ENCODE measurements around the gene ARRB2. TPM values are rescaled to one million over a fixed set of nuclear protein-coding genes. Genes with fewer than 3 reads are reported as not detected.
"Not testable (repeated sequence)": the region's sequence is repeated elsewhere in the genome, so short reads cannot be mapped to it uniquely, and the experiment has no call there.

Gene ARRB2
- polyA plus RNA-seq, 2 of the 4 experiments (the other 2 are of a cell fraction) = 61.0 to 73.1 TPM

DNA sequence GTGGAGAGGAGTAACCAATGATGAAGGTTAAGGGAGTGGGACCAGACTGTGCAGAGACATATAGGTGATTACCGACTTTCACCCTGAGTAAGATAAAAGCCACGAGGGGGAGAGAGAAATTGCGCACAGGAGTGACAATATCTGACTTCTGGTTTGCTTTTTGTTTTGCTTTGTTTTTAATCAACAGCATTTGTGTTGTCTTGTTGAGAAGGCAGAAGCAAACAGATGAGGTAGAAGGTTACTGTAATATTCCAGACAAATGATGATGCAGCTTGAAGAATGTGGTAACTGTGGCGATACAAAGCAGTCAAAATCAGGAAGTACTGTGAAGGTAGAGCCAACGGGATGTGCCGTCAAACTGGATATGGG is 14.0 kb upstream of the ARRB2 start:
- Histone ChIP-seq H3K4me3 (no peak overlapping the region), H3K4me2 (no peak overlapping the region), H3K4me1 (peaks cover 15% of the 10 kb centered on the region), H3K9me3 (no peaks in the 10 kb centered on the region), H3K27ac (no peak overlapping the region)
- DNase-seq (ENCODE audit: low read depth in 1 of 2, low spot score in 1 of 2) (no peak), FAIRE-seq (no peak), ATAC-seq (no peak)
- ChIA-PET POLR2A (no interaction called here), CTCF (interaction anchor here (1.1 to 1.5 kb wide), 2 partner anchors 14 to 193 kb away, joined by 3 read pairs; no protein-coding TSS in a partner anchor)
- 89% methylated on average over 6 of the region's 6 CpGs for WGBS (ENCODE audit: missing lambda C conversion rate)
- TF ChIP-seq FOSL2 (IDR thresholded peaks at IDR 0.05) = no peak
- TF ChIP-seq FOSL2 (CRISPR knock-in tag; IDR thresholded peaks at IDR 0.05) = no peak
- TF ChIP-seq, protein P1, sequence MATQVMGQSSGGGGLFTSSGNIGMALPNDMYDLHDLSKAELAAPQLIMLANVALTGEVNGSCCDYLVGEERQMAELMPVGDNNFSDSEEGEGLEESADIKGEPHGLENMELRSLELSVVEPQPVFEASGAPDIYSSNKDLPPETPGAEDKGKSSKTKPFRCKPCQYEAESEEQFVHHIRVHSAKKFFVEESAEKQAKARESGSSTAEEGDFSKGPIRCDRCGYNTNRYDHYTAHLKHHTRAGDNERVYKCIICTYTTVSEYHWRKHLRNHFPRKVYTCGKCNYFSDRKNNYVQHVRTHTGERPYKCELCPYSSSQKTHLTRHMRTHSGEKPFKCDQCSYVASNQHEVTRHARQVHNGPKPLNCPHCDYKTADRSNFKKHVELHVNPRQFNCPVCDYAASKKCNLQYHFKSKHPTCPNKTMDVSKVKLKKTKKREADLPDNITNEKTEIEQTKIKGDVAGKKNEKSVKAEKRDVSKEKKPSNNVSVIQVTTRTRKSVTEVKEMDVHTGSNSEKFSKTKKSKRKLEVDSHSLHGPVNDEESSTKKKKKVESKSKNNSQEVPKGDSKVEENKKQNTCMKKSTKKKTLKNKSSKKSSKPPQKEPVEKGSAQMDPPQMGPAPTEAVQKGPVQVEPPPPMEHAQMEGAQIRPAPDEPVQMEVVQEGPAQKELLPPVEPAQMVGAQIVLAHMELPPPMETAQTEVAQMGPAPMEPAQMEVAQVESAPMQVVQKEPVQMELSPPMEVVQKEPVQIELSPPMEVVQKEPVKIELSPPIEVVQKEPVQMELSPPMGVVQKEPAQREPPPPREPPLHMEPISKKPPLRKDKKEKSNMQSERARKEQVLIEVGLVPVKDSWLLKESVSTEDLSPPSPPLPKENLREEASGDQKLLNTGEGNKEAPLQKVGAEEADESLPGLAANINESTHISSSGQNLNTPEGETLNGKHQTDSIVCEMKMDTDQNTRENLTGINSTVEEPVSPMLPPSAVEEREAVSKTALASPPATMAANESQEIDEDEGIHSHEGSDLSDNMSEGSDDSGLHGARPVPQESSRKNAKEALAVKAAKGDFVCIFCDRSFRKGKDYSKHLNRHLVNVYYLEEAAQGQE (IDR thresholded peaks at IDR 0.05) = no peak
- TF ChIP-seq GATA3 (IDR thresholded peaks at IDR 0.05; ENCODE audit: borderline replicate concordance) = no peak
- no peak for TF ChIP-seq FOSB (CRISPR knock-in tag; IDR thresholded peaks at IDR 0.05)
- no peak for TF ChIP-seq NFE2L2 (conservative IDR thresholded peaks at IDR 0.05; ENCODE audit: low read length)

DNA sequence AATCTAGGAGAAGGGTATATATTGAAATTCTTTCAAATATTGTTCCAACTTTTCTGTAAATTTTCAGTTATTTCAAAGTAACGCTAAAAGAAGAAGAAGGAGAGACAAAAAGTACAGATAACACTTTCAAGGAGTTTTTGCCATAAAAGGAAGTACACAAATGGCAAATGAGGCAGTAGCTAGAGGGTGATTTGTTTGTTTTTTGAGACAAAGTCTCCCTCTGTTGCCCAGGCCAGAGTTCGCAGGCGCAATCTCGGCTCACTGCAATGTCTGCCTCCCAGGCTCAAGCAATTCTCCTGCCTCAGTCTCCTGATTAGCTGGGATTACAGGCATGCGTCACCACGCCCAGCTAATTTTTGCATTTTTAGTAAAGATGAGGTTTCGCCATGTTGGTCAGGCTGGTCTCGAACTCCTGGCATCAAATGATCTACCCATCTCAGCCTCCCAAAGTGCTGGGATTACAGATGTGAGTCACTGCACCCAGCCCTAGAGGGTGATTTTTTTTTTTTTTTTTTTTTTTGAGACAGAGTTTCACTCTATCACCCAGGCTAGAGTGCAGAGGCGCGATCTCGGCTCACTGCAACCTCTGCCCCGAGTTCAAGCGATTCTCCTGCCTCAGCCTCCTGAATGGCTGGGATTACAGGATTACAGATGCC is 10.9 kb upstream of the ARRB2 start:
- POLR2A ChIA-PET; H3K4me2 ChIP-seq; H3K4me3 ChIP-seq; ATAC-seq; FAIRE-seq; DNase-seq (ENCODE audit: low read depth in 1 of 2, low spot score in 1 of 2); H3K9me3 ChIP-seq; H3K27ac ChIP-seq: not testable (repeated sequence)
- CTCF ChIA-PET = interaction anchor here (0.8 to 1.3 kb wide), 3 partner anchors 10 to 132 kb away, joined by 3 read pairs; partner anchors contain the start of gene ARRB2
- H3K4me1 ChIP-seq = peaks cover 27% of the 10 kb centered on the region
- 81% methylated on average over 13 of the region's 13 CpGs for WGBS (ENCODE audit: missing lambda C conversion rate)

DNA sequence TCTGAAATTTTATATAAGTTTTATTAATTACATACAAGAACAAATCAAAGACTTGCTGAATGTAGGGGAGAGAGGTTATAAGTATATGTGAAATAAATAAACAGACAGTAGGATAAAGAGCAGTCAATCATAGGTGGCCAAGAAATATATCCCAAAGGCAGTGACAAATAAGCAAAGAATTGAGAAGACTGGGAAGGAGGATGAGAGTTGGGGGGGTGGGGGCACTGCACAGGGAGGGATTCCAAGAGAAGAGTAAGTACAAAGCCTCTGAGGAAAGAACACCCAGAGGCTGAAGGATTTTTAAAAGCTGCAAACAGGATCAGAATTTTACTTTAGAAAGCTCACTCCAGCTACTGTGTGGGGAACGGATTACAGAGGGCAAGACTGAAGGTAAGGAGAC is 9.3 kb upstream of the ARRB2 start:
- CTCF ChIA-PET = interaction anchor here (0.6 to 6.8 kb wide), 7 partner anchors 9 to 135 kb away, joined by 3 to 34 read pairs (median 7); partner anchors contain the start of gene ARRB2
- DNase-seq (ENCODE audit: low read depth in 1 of 2, low spot score in 1 of 2) (no peak), ATAC-seq (no peak), FAIRE-seq (no peak)
- WGBS (ENCODE audit: missing lambda C conversion rate) = 84% methylated on average over 1 of the region's 1 CpG
- Histone ChIP-seq H3K4me1 (peaks cover 32% of the 10 kb centered on the region), H3K4me2 (peak overlapping the region; percentile 84; the same call in 2 of the 3 replicates), H3K9me3 (no peaks in the 10 kb centered on the region), H3K4me3 (no peak overlapping the region), H3K27ac (no peak overlapping the region)
- POLR2A ChIA-PET = no interaction called here
- TF ChIP-seq HEYL (CRISPR knock-in tag; IDR thresholded peaks at IDR 0.05) (no peak), RARB (CRISPR knock-in tag; IDR thresholded peaks at IDR 0.05) (no peak), EP300 (IDR thresholded peaks at IDR 0.05) (no peak), MAZ (IDR thresholded peaks at IDR 0.05; ENCODE audit: borderline replicate concordance, low read depth, low read length) (no peak), NPAS2 (CRISPR knock-in tag; IDR thresholded peaks at IDR 0.05; ENCODE audit: borderline replicate concordance) (no peak), TFCP2L1 (CRISPR knock-in tag; IDR thresholded peaks at IDR 0.05) (no peak), ZNF302 (CRISPR knock-in tag; IDR thresholded peaks at IDR 0.05) (no peak), RNF2 (IDR thresholded peaks at IDR 0.05; ENCODE audit: borderline replicate concordance, low read depth) (no peak)
- TF ChIP-seq, protein P2, sequence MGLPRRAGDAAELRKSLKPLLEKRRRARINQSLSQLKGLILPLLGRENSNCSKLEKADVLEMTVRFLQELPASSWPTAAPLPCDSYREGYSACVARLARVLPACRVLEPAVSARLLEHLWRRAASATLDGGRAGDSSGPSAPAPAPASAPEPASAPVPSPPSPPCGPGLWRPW (IDR thresholded peaks at IDR 0.05) = no peak
- TF ChIP-seq, protein P3, sequence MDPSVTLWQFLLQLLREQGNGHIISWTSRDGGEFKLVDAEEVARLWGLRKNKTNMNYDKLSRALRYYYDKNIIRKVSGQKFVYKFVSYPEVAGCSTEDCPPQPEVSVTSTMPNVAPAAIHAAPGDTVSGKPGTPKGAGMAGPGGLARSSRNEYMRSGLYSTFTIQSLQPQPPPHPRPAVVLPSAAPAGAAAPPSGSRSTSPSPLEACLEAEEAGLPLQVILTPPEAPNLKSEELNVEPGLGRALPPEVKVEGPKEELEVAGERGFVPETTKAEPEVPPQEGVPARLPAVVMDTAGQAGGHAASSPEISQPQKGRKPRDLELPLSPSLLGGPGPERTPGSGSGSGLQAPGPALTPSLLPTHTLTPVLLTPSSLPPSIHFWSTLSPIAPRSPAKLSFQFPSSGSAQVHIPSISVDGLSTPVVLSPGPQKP (IDR thresholded peaks at IDR 0.05; ENCODE audit: low read depth, low read length) = no peak
